Natural killer cell (primary cell): ENCODE results near the gene SLC26A1. TPM values are rescaled to one million over a fixed set of nuclear protein-coding genes. Genes with fewer than 3 reads are reported as not detected.

Experiments used
- ATAC-seq, 3 donors: fragments of 150-1000 bp in 2 of 3; fragments of 200-7000 bp in 1 of 3; cut with Tn5 transposase; 1 replicate in 1 of 3; 2 replicates in 2 of 3; pipeline ENCODE4 v1.10.0; 2021; ENCODE audit warnings: mild to moderate bottlenecking in 2 of 3, moderate library complexity in 2 of 3
- DNase-seq, 2 donors: peaks; one replicate each; pipeline versions ENCODE4 v3.0.0 to v3.0.0-alpha.2; 2013 to 2021; ENCODE audit warnings: mixed read lengths in 1 of 2
- H3K27ac ChIP-seq: one replicate; pipeline ENCODE4 v1.5.1; 2013; ENCODE audit warnings: mild to moderate bottlenecking, low read length
- H3K27me3 ChIP-seq: one replicate; pipeline ENCODE4 v1.6.1; 2013; ENCODE audit warnings: low read length; ENCODE audit not compliant: control insufficient read depth, insufficient read depth
- H3K36me3 ChIP-seq: one replicate; pipeline ENCODE4 v1.6.1; 2013; ENCODE audit warnings: low read length; ENCODE audit not compliant: control insufficient read depth, insufficient read depth
- H3K4me1 ChIP-seq: one replicate; pipeline ENCODE4 v1.6.1; 2013; ENCODE audit warnings: low read length; ENCODE audit not compliant: control insufficient read depth, insufficient read depth
- H3K4me3 ChIP-seq: one replicate; pipeline ENCODE4 v1.5.1; 2013; ENCODE audit warnings: low read length
- H3K9me3 ChIP-seq: one replicate; pipeline ENCODE4 v1.6.1; 2013; ENCODE audit warnings: low read length; ENCODE audit not compliant: control insufficient read depth, insufficient read depth
- H3K27ac Mint-ChIP-seq, 2 donors: one replicate each; pipeline ENCODE4 v1.8.0; 2022; ENCODE audit warnings: mild to moderate bottlenecking in 2 of 2, mixed read lengths in 2 of 2, moderate library complexity in 1 of 2
- H3K27me3 Mint-ChIP-seq, 2 donors: one replicate each; pipeline ENCODE4 v1.8.0; 2022; ENCODE audit warnings: low read depth in 2 of 2, mixed read lengths in 2 of 2
- H3K36me3 Mint-ChIP-seq: one replicate; pipeline ENCODE4 v1.8.0; 2022; ENCODE audit warnings: mixed read lengths
- H3K4me1 Mint-ChIP-seq, 2 donors: one replicate each; pipeline ENCODE4 v1.8.0; 2022; ENCODE audit warnings: mixed read lengths in 2 of 2
- H3K4me3 Mint-ChIP-seq: one replicate; pipeline ENCODE4 v1.8.0; 2022; ENCODE audit warnings: mild to moderate bottlenecking, moderate library complexity, mixed read lengths
- H3K9me3 Mint-ChIP-seq, 2 donors: one replicate each; pipeline ENCODE4 v1.8.0; 2022; ENCODE audit warnings: mixed read lengths in 2 of 2
- WGBS: methylation state at CpG from one replicate; pipeline ENCODE4 v1.1.7; 2013; ENCODE audit warnings: missing lambda C conversion rate; ENCODE audit not compliant: insufficient coverage; 5-methylcytosine and 5-hydroxymethylcytosine counted together
- intact Hi-C: fragments of 100-400 bp; cut with micrococcal nuclease; formaldehyde crosslinking; loops from one replicate; pipeline ENCODE4 v1.14.2; 2022
- total RNA-seq, 4 donors: library from RNA; stranded (reverse); fragments of 120-200 nt in 1 of 4; gene quantifications; one replicate each; pipeline versions ENCODE4 v1.2.3 to v1.2.4, GENCODE V29; 2013 to 2022
- TF ChIP-seq, protein P1 (sequence below): fragments of 200-600 bp; IDR thresholded peaks from one replicate; pipeline ENCODE4 v1.8.0; 2022; ENCODE audit warnings: antibody characterized with exemption

The SLC26A1 gene
- total RNA-seq, 3 donors from 2014 or later (not counting 1 experiment from before 2014, with no cell fraction given) = 0.19 to 0.80 (median 0.61) TPM

GRCh38 chr4:970854-971520, 22.2 kb downstream of the SLC26A1 start:
- no peaks in the 10 kb centered on the region for H3K9me3 Mint-ChIP-seq
- H3K4me3 Mint-ChIP-seq = peak overlapping the region; percentile 81
- TF ChIP-seq, protein P1, sequence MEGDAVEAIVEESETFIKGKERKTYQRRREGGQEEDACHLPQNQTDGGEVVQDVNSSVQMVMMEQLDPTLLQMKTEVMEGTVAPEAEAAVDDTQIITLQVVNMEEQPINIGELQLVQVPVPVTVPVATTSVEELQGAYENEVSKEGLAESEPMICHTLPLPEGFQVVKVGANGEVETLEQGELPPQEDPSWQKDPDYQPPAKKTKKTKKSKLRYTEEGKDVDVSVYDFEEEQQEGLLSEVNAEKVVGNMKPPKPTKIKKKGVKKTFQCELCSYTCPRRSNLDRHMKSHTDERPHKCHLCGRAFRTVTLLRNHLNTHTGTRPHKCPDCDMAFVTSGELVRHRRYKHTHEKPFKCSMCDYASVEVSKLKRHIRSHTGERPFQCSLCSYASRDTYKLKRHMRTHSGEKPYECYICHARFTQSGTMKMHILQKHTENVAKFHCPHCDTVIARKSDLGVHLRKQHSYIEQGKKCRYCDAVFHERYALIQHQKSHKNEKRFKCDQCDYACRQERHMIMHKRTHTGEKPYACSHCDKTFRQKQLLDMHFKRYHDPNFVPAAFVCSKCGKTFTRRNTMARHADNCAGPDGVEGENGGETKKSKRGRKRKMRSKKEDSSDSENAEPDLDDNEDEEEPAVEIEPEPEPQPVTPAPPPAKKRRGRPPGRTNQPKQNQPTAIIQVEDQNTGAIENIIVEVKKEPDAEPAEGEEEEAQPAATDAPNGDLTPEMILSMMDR = no peak
- H3K27me3 Mint-ChIP-seq = no peaks in the 10 kb centered on the region
- H3K4me3 ChIP-seq = no peak overlapping the region
- ATAC-seq = peak in 1 of 3 donors; percentile 6
- H3K4me1 Mint-ChIP-seq = peaks cover 13 to 30% of the 10 kb centered on the region in 2 donors
- WGBS = 65% methylated on average over 17 of the region's 17 CpGs
- H3K27ac Mint-ChIP-seq = peak overlapping the region; percentile 78 to 87
- peak overlapping the region; percentile 87 for H3K27ac ChIP-seq
- intact Hi-C loops = loop anchor here (5.0 kb wide), 1 partner anchor 41 kb away; the partner anchor contains the start of gene FGFRL1
- H3K4me1 ChIP-seq = peaks cover 57% of the 10 kb centered on the region
- H3K36me3 ChIP-seq = peaks cover 11% of the 10 kb centered on the region
- H3K9me3 ChIP-seq = no peaks in the 10 kb centered on the region
- peaks cover 3% of the 10 kb centered on the region for H3K27me3 ChIP-seq
- no peaks in the 10 kb centered on the region for H3K36me3 Mint-ChIP-seq
- DNase-seq = peak; percentile 32 to 54

DNA sequence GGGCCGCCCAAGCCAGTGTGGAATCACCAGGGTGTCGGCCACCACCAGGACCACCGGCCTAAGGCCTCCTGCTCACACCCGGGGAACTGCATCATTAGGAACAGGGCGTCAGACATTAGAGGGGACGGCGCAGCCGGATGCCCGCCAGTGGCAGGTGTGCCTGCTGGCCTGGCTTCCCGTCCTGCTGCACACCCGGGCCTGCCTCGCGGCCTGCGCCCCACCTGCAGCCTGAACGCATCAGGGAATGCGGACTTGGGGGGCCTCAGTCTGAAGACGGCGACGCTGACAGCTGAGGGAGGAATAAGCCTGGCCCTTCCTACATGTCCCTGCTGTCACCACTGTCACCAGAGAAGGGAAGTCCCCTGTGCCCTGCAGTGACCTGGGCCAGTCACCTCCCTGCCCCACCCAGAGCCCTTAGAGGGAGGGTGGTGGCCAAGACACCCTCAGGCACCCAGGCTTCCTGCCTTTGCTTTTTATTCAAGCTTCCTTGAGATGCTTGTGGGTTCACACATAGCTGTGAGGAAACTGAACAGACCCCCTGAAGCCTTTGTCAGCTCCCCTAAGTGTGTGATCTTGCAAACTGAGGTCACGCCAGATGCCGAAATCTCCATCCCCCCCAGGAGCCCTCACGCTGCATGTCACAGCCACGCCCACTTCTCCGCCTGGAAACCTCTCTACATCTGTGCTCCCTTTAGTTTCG, 23.0 kb downstream of the SLC26A1 start:
- no peaks in the 10 kb centered on the region for H3K9me3 Mint-ChIP-seq
- peak overlapping the region; percentile 78 to 87 for H3K27ac Mint-ChIP-seq
- H3K36me3 Mint-ChIP-seq = no peaks in the 10 kb centered on the region
- no peaks in the 10 kb centered on the region for H3K9me3 ChIP-seq
- DNase-seq (peak; percentile 71 to 90), ATAC-seq (peak; percentile 63 to 75 (median 64))
- TF ChIP-seq, protein P1 = no peak
- H3K4me1 ChIP-seq = peaks cover 57% of the 10 kb centered on the region
- H3K27me3 ChIP-seq = peaks cover 3% of the 10 kb centered on the region
- H3K4me1 Mint-ChIP-seq = peaks cover 13 to 30% of the 10 kb centered on the region in 2 donors
- H3K4me3 Mint-ChIP-seq = peak overlapping the region; percentile 81
- intact Hi-C loops = loop anchor here (5.0 kb wide), 1 partner anchor 42 kb away; the partner anchor contains the start of gene FGFRL1
- H3K27me3 Mint-ChIP-seq = no peaks in the 10 kb centered on the region
- H3K27ac ChIP-seq = peak overlapping the region; percentile 87
- peaks cover 15% of the 10 kb centered on the region for H3K36me3 ChIP-seq
- 58% methylated on average over 25 of the region's 25 CpGs for WGBS
- no peak overlapping the region for H3K4me3 ChIP-seq

DNA sequence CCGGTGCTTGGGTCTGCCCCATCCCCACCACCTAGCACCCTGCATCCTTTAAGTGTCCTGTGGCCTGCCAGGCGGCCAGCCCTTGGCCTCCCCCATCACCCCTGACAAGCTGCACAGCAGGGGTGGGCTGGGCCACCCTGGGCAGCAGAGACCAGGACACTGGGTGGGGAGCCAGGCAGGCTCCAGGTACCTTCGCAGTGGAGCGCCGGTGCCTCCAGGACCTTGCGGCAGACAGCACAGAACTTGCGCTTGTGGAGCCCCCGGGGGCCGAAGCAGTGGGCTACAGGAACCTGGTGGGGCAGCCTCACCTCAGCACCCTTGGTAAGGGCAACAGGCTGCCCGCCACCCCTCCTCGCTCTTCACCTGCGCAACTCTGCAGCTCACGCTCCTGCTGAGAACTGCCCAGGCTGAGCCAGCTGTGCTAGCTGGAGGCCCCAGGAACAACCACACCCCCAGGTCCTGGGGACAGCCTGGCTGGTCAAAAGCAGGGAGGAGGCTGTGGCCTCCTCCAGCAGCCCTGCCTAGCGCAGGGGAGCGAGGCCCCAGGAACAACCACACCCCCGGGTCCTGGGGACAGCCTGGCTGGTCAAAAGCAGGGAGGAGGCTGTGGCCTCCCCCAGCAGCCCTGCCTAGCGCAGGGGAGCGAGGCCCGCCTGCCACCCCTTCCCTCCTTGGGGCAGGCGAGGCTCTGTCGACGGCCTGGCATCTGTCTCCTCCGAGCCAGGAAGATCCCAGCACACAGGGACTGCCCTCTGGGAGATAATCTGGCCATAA, 24.4 kb downstream of the SLC26A1 start:
- H3K36me3 ChIP-seq = peaks cover 26% of the 10 kb centered on the region
- Mint-ChIP-seq H3K9me3 (no peaks in the 10 kb centered on the region), H3K4me3 (no peak overlapping the region), H3K27me3 (no peaks in the 10 kb centered on the region), H3K36me3 (no peaks in the 10 kb centered on the region), H3K4me1 (peaks cover 13 to 32% of the 10 kb centered on the region in 2 donors), H3K27ac (peak overlapping the region; percentile 78 to 87)
- ATAC-seq = no peak
- H3K27ac ChIP-seq = no peak overlapping the region
- WGBS = 91% methylated on average over 23 of the region's 23 CpGs
- TF ChIP-seq, protein P1 = no peak
- H3K27me3 ChIP-seq = peaks cover 3% of the 10 kb centered on the region
- H3K9me3 ChIP-seq = no peaks in the 10 kb centered on the region
- intact Hi-C loops = no loop called here
- H3K4me1 ChIP-seq = peaks cover 55% of the 10 kb centered on the region
- H3K4me3 ChIP-seq = no peak overlapping the region
- DNase-seq = no peak
